ENCODE measurements around the gene HADH.
A peak's percentile ranks its signal among the peaks of the same experiment; 100 is the strongest.

HADH gene

DNA sequence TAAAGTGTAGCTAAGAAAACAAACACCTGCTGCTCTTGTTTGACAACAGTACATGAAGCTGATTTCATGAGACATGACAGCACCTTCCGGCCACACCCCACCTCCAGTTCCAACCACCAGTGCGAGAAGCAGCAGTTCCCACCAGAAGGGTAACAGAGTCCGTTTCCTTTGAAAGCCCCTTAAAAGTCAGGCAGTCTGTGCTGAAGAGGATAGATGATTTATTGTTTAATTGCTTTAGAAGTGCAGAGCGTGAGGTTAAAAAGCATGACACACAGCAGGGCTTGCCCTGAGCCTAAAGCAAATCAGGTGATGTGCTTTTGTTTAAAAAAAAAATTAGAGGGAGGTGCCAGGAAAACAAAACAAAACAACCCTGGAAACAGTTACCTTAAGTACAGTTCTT is 82.6 kb downstream of the HADH start (continued):
- TF ChIP-seq ZNF112 (tag by site-specific recombination; IDR thresholded peaks at IDR 0.05): no peak
- TF ChIP-seq, protein P1, sequence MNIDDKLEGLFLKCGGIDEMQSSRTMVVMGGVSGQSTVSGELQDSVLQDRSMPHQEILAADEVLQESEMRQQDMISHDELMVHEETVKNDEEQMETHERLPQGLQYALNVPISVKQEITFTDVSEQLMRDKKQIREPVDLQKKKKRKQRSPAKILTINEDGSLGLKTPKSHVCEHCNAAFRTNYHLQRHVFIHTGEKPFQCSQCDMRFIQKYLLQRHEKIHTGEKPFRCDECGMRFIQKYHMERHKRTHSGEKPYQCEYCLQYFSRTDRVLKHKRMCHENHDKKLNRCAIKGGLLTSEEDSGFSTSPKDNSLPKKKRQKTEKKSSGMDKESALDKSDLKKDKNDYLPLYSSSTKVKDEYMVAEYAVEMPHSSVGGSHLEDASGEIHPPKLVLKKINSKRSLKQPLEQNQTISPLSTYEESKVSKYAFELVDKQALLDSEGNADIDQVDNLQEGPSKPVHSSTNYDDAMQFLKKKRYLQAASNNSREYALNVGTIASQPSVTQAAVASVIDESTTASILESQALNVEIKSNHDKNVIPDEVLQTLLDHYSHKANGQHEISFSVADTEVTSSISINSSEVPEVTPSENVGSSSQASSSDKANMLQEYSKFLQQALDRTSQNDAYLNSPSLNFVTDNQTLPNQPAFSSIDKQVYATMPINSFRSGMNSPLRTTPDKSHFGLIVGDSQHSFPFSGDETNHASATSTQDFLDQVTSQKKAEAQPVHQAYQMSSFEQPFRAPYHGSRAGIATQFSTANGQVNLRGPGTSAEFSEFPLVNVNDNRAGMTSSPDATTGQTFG (tag by site-specific recombination; IDR thresholded peaks at IDR 0.05; ENCODE audit: borderline replicate concordance): no peak
- TF ChIP-seq GLIS2 (tag by site-specific recombination; IDR thresholded peaks at IDR 0.05): no peak
- TF ChIP-seq, protein P2, sequence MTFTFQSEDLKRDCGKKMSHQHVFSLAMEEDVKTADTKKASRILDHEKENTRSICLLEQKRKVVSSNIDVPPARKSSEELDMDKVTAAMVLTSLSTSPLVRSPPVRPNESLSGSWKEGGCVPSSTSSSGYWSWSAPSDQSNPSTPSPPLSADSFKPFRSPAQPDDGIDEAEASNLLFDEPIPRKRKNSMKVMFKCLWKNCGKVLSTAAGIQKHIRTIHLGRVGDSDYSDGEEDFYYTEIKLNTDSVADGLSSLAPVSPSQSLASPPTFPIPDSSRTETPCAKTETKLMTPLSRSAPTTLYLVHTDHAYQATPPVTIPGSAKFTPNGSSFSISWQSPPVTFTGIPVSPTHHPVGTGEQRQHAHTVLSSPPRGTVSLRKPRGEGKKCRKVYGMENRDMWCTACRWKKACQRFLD (tag by site-specific recombination; IDR thresholded peaks at IDR 0.05): no peak
- TF ChIP-seq EGR2 (tag by site-specific recombination; IDR thresholded peaks at IDR 0.05; ENCODE audit: low read depth): no peak
- no peak for TF ChIP-seq ZNF623 (tag by site-specific recombination; IDR thresholded peaks at IDR 0.05)
- TF ChIP-seq ZNF830 (tag by site-specific recombination; IDR thresholded peaks at IDR 0.05; ENCODE audit: low read depth): no peak
- TF ChIP-seq ZNF701 (tag by site-specific recombination; IDR thresholded peaks at IDR 0.05): no peak
- TF ChIP-seq ZIC2 (tag by site-specific recombination; IDR thresholded peaks at IDR 0.05): peak; percentile 44
- TF ChIP-seq ZNF426 (tag by site-specific recombination; IDR thresholded peaks at IDR 0.05): no peak
- peak; percentile 89 for TF ChIP-seq WT1 (tag by site-specific recombination; IDR thresholded peaks at IDR 0.05)
- TF ChIP-seq, protein P3, sequence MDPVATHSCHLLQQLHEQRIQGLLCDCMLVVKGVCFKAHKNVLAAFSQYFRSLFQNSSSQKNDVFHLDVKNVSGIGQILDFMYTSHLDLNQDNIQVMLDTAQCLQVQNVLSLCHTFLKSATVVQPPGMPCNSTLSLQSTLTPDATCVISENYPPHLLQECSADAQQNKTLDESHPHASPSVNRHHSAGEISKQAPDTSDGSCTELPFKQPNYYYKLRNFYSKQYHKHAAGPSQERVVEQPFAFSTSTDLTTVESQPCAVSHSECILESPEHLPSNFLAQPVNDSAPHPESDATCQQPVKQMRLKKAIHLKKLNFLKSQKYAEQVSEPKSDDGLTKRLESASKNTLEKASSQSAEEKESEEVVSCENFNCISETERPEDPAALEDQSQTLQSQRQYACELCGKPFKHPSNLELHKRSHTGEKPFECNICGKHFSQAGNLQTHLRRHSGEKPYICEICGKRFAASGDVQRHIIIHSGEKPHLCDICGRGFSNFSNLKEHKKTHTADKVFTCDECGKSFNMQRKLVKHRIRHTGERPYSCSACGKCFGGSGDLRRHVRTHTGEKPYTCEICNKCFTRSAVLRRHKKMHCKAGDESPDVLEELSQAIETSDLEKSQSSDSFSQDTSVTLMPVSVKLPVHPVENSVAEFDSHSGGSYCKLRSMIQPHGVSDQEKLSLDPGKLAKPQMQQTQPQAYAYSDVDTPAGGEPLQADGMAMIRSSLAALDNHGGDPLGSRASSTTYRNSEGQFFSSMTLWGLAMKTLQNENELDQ (tag by site-specific recombination; IDR thresholded peaks at IDR 0.05; ENCODE audit: low read depth): no peak
- no peak for TF ChIP-seq ZNF433 (tag by site-specific recombination; IDR thresholded peaks at IDR 0.05; ENCODE audit: low read depth)
- no peak for TF ChIP-seq ZNF184 (tag by site-specific recombination; IDR thresholded peaks at IDR 0.05)
- TF ChIP-seq ZNF202 (tag by site-specific recombination; IDR thresholded peaks at IDR 0.05; ENCODE audit: borderline replicate concordance): no peak
- TF ChIP-seq HOXA7 (CRISPR knock-in tag; IDR thresholded peaks at IDR 0.05; ENCODE audit: borderline replicate concordance): no peak
- TF ChIP-seq, protein P4, sequence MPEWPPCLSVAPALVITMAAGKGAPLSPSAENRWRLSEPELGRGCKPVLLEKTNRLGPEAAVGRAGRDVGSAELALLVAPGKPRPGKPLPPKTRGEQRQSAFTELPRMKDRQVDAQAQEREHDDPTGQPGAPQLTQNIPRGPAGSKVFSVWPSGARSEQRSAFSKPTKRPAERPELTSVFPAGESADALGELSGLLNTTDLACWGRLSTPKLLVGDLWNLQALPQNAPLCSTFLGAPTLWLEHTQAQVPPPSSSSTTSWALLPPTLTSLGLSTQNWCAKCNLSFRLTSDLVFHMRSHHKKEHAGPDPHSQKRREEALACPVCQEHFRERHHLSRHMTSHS (tag by site-specific recombination; IDR thresholded peaks at IDR 0.05): no peak
- TF ChIP-seq, protein P5, sequence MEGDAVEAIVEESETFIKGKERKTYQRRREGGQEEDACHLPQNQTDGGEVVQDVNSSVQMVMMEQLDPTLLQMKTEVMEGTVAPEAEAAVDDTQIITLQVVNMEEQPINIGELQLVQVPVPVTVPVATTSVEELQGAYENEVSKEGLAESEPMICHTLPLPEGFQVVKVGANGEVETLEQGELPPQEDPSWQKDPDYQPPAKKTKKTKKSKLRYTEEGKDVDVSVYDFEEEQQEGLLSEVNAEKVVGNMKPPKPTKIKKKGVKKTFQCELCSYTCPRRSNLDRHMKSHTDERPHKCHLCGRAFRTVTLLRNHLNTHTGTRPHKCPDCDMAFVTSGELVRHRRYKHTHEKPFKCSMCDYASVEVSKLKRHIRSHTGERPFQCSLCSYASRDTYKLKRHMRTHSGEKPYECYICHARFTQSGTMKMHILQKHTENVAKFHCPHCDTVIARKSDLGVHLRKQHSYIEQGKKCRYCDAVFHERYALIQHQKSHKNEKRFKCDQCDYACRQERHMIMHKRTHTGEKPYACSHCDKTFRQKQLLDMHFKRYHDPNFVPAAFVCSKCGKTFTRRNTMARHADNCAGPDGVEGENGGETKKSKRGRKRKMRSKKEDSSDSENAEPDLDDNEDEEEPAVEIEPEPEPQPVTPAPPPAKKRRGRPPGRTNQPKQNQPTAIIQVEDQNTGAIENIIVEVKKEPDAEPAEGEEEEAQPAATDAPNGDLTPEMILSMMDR (tag by site-specific recombination; IDR thresholded peaks at IDR 0.05): no peak
- TF ChIP-seq, protein P6, sequence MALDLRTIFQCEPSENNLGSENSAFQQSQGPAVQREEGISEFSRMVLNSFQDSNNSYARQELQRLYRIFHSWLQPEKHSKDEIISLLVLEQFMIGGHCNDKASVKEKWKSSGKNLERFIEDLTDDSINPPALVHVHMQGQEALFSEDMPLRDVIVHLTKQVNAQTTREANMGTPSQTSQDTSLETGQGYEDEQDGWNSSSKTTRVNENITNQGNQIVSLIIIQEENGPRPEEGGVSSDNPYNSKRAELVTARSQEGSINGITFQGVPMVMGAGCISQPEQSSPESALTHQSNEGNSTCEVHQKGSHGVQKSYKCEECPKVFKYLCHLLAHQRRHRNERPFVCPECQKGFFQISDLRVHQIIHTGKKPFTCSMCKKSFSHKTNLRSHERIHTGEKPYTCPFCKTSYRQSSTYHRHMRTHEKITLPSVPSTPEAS (tag by site-specific recombination; IDR thresholded peaks at IDR 0.05): no peak
- TF ChIP-seq KLF16 (tag by site-specific recombination; IDR thresholded peaks at IDR 0.05): no peak
- no peak for TF ChIP-seq ZNF157 (tag by site-specific recombination; IDR thresholded peaks at IDR 0.05)
- TF ChIP-seq GLI4 (tag by site-specific recombination; IDR thresholded peaks at IDR 0.05): no peak
- TF ChIP-seq ZNF174 (tag by site-specific recombination; IDR thresholded peaks at IDR 0.05): no peak
- no peak for TF ChIP-seq ZNF624 (tag by site-specific recombination; IDR thresholded peaks at IDR 0.05)
- no peak for TF ChIP-seq ZNF654 (tag by site-specific recombination; IDR thresholded peaks at IDR 0.05; ENCODE audit: low read depth)
- TF ChIP-seq ZNF221 (tag by site-specific recombination; IDR thresholded peaks at IDR 0.05; ENCODE audit: borderline replicate concordance): no peak
- TF ChIP-seq, protein P7, sequence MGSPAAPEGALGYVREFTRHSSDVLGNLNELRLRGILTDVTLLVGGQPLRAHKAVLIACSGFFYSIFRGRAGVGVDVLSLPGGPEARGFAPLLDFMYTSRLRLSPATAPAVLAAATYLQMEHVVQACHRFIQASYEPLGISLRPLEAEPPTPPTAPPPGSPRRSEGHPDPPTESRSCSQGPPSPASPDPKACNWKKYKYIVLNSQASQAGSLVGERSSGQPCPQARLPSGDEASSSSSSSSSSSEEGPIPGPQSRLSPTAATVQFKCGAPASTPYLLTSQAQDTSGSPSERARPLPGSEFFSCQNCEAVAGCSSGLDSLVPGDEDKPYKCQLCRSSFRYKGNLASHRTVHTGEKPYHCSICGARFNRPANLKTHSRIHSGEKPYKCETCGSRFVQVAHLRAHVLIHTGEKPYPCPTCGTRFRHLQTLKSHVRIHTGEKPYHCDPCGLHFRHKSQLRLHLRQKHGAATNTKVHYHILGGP (tag by site-specific recombination; IDR thresholded peaks at IDR 0.05): 0 out of 2 replicates have a peak, but pooled peaks have one; percentile 51
- no peak for TF ChIP-seq OVOL3 (tag by site-specific recombination; IDR thresholded peaks at IDR 0.05)
- TF ChIP-seq ZNF37A (tag by site-specific recombination; IDR thresholded peaks at IDR 0.05): no peak
- TF ChIP-seq ZBTB8A (tag by site-specific recombination; IDR thresholded peaks at IDR 0.05): no peak
- TF ChIP-seq ZNF248 (tag by site-specific recombination; IDR thresholded peaks at IDR 0.05): no peak
